HG03439 (cell line): ENCODE data around the gene CCDC68.

ENCODE experiments used
- ATAC-seq: cut with Tn5 transposase; IDR thresholded peaks from one replicate; pipeline ENCODE4 v1.9.1; 2021; ENCODE audit warnings: mild to moderate bottlenecking, moderate library complexity; ENCODE audit not compliant: unreplicated experiment

Gene CCDC68

GRCh38 chr18:54923339-54923956, 35.8 kb downstream of the CCDC68 start:
- ATAC-seq, result no peak

GRCh38 chr18:54919412-54919811, 39.8 kb downstream of the CCDC68 start:
- no peak for ATAC-seq

GRCh38 chr18:54918060-54918459, 41.2 kb downstream of the CCDC68 start:
- no peak for ATAC-seq

DNA sequence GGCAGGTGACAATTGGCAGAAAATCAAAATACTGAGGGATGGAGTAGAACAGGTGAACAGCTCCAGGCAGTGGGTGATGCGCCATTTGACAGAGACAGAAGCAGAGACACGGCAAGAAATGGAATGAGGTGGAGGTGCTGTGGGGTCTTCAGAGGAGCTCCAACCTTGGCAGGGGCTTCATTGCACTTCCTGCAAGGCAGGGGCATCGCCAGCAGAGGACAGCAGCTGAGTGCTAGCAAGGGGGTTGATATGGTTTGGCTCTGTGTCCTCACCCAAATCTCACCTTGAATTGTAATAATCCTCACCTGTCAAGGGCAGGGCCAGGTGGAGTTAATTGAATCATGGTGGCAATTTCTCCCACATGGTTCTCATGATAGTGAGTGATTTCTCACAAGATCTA, 42.8 kb downstream of the CCDC68 start:
- no peak for ATAC-seq

DNA sequence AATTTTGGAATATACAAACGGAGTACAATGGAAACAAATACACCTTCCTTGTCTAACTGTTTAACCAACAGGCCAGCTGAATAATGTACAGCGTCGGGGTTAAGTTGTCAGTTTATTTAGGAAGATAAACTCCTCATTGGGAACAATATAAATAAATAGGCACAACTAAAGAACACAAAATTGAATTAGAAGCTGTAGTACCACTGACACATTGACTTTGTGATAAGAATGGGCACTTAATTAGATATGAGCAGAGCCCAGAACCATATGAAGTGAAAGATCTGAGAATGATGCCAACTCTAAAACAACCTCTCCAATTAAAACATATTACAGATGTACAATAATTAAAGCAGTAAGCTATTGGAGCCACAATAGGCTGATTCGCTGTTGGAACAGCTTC, 44.4 kb downstream of the CCDC68 start:
- ATAC-seq, result no peak

DNA sequence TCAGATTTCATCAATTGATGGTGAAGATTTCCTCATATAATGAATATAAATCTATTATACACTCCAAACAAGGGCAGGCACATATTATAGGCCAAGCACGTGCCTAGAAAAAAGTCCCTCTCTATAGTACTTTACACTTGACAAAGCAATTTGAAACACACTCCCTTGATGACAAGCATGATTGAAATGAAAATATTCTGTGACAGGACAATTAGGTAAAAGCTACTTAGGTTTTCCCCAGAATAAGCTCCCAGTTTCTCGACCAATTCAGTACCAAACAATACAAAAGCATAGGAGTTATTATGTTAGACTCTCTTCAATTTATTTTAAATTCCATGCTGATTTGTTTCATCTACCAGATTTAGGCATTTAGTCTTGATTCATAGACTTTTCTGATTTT, 47.7 kb downstream of the CCDC68 start:
- no peak for ATAC-seq

DNA sequence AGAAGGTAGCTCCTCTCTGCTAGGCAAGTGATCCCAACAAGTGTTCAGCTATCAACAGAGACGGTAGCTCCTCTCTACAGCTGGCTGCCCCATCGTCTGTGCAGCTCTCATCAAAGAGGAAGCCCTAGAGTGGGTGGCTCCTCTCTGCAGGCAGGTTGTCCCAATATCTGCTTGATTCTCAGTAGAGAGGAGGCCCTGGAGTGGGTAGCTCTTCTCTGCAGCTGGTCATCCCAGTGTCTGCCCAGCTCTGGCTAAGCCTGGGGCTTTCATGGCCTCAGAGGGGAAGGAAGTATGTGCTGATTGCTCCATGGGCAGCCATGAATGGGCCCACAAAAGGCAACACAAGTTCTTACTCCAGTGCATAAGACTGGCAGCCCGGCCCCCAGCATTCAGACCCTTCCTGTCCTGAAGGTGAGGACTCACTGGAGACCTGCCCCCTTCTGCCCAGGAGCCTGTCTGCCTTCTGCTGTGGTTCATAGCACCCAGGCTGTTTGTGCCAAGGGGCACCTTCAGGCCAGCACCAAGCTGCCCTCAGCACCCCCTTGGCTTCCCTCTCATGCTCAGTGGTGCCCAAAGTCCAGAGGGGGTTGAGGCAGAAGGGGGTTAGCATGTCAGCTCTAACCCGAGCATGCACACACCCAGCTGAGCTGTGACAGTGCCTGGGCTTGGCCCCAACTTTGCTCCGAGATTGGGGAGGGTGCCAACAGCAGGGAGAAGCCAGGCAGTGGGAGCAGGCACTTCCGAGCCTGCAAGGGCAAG, 48.9 kb downstream of the CCDC68 start:
- ATAC-seq, result no peak

- ATAC-seq, result no peak
Measured at GRCh38 chr18:54909538-54909937, 49.7 kb downstream of the CCDC68 start.

DNA sequence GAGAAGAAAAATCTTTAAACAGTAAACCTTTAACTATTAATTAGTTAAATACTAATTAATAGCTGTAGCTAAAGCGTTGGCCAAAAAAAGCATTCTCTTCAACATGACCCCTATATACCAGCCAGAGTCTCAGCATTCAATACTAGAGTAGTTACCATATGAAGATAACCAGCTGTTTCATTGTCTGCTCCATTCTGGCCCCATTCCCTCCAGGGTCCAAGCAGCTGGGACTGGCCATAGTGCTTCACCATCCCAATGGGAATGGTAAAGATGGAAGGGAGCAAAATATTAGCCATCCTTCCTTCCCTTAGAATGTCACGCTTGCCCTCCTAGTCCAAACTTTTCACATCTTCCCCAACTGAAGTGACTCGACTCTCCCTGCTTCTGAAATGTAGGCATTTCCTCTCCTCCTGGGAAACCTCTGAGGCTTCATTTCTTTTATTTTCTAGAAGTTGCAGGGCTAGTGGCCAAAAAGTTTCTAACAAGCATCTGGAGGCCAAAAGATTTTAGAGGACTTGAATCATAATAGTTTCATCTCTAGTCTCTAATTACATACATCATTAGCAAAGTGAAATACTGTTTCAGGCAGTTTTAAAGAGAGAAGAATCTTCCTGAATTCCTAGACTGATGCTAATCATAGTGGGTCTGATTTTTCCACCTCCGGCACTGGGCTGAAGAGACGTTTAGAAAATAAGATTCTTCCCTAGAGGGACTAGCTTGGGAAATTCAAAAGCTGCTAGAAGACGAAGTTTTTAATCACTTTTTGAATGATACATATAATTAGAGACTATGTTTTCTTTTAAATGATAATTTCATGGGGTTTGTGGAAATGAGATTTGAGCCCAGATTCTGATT, 52.7 kb downstream of the CCDC68 start:
- no peak for ATAC-seq

DNA sequence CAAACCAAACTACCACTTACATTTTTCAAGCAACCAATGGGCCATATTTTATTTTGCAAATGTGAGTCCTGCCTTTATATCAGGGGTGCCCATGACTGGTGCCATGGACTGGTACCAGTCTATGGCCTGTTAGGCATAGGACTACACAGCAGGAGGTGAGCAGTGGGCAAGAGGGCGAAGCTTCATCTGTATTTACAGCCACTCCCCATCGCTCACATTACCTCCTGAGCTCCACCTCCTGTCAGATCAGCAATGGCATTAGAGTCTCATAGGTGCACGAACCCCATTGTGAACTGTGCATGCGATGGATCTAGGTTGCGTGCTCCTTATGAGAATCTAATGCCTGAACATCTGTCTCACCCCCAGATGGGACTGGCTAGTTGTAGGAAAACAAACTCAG, 53.6 kb downstream of the CCDC68 start:
- ATAC-seq, result no peak

GRCh38 chr18:54904581-54904980, 54.7 kb downstream of the CCDC68 start:
- ATAC-seq, result no peak

- no peak for ATAC-seq
Measured at GRCh38 chr18:54900290-54900689, 59.0 kb downstream of the CCDC68 start.

DNA sequence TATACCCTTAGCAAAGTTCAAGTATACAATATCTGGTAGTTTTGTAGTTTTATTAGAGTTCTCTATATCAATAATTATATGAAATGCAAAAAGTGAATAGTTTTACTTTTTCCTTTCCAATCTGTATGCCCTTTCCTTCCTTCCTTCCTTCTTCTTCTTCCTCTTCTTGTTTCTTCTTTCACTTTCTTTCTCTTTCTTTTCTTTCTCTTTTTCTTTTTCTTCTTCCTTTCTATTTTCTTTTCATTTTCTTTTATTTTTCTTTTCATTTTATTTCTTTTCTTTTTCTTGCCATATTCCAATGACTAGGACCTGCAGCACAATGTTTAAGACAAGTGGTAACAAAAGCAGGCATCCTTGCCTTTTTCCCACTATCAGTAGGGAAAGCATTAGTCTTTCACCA, 59.8 kb downstream of the CCDC68 start:
- no peak for ATAC-seq

DNA sequence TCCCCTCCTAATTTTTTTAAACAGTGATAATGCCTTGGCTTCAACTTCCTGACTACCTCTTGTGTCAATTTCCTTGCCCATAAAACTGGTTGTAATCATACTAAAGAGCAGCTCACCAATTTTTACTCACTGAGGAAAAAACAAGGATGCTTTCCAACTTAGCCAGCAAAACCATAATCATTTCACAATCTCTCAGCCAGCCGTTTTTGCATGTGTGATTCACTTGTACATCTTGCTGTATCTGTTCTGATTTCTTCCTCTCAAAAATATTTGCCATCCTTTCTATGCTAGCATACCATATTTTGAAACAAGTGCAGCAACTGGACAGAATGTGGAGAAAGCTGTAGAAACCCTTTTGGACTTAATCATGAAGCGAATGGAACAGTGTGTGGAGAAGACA, 70.3 kb downstream of the CCDC68 start:
- ATAC-seq, result no peak

GRCh38 chr18:54888378-54888777, 70.9 kb downstream of the CCDC68 start:
- ATAC-seq, result no peak

GRCh38 chr18:54883816-54884604, 75.3 kb downstream of the CCDC68 start:
- no peak for ATAC-seq

DNA sequence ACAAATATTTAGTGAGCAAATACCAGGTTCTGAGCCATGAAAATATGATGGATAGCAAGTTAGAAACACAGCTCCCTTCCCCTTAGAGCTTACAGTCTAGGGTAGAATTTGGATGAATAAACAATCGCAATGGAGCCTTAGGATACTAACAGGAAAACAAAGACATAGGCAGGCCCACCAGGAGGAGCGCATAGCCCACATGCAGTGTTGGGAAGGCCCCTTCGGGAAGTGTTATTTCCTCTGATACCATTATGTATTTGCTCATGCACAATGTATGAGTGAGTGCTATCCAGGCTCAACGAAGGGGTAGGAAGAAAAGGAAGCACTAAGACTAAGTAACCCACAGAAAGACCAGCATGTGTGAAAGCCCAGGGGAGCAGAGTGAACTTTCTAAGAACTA, 76.9 kb downstream of the CCDC68 start:
- ATAC-seq, result no peak

- ATAC-seq, result no peak
Measured at GRCh38 chr18:54881229-54881768, 78.0 kb downstream of the CCDC68 start.

DNA sequence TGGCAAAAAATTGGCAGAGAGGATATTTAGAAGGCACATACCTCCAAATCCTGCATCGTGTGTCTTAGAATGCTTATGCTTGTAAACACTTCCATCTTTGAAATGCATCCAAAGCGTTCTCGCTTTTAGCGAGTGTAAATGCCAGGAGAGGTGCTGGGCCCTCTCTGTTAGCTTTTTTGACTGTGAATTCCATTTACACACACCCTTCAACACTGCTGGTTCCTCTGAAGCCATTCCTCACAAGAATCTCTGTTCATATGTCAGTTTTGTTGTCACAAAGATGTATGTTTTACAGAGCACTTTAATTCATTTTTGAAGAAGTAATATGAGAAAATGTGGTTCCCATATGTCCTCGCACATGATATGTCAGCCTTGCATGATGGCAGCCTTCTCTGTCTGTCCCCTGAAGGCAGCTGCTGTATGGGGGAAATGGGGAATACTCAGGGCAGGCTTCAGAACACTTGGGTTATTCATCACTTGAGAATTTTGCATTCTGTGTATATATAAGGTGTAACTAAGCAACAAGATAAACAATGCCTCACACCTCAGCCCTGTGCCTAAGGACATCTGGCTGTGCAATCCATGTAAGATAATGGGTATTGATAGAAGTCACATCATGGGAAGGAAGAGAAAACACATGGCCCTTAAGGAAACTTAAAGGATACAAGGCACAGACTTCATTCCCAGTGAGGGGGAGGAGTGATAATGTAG, 78.7 kb downstream of the CCDC68 start:
- no peak for ATAC-seq

- no peak for ATAC-seq
Measured at GRCh38 chr18:54879691-54880090, 79.6 kb downstream of the CCDC68 start.
